H1 (cell line): Measurements from ENCODE around the gene ZNF830. TPM values are rescaled to one million over a fixed set of nuclear protein-coding genes. Genes with fewer than 3 reads are reported as not detected.

Experiments used
- CTCF ChIA-PET: fragments of 300-600 bp; sonication (Branson Sonifier 250); formaldehyde crosslinking; loops from one replicate; lab custom pipeline; 2021; ENCODE audit not compliant: partially characterized antibody; lab: Charles Lee
- POLR2A ChIA-PET: fragments of 300-600 bp; sonication (Branson Sonifier 250); formaldehyde crosslinking; loops from one replicate; lab custom pipeline; 2021; ENCODE audit warnings: inconsistent platforms; ENCODE audit not compliant: partially characterized antibody; lab: Charles Lee
- DNase-seq, 2 experiments: peaks; one replicate each; pipeline versions ENCODE4 v3.0.0 to v3.0.0-alpha.2; 2010 to 2022; ENCODE audit warnings: low spot score in 2 of 2, low read depth in 1 of 2, mixed read lengths in 1 of 2
- FAIRE-seq: peaks from 2 replicates; lab custom pipeline; 2011; peaks lifted over from hg19 to GRCh38; lab: Jason Lieb, UNC
- H2AFZ ChIP-seq: 2 replicates; pipeline ENCODE4 v1.8.1; 2012; ENCODE audit warnings: low read length, inconsistent platforms
- H2AK5ac ChIP-seq: 2 replicates; pipeline ENCODE4 v1.6.1; 2013; ENCODE audit warnings: low read depth, low read length
- H2BK120ac ChIP-seq: replicated peaks from 2 replicates; pipeline ENCODE3; 2013; ENCODE audit warnings: low read depth, low read length, inconsistent platforms
- H2BK12ac ChIP-seq: 2 replicates; pipeline ENCODE4 v1.6.1; 2013; ENCODE audit warnings: low read depth, low read length
- H2BK15ac ChIP-seq: 2 replicates; pipeline ENCODE4 v1.6.1; 2013; ENCODE audit warnings: low read length
- H2BK20ac ChIP-seq: 2 replicates; pipeline ENCODE4 v1.6.1; 2013; ENCODE audit warnings: low read length
- H2BK5ac ChIP-seq: 2 replicates; pipeline ENCODE4 v1.6.1; 2013; ENCODE audit warnings: low read depth, low read length
- H3K14ac ChIP-seq: 2 replicates; pipeline ENCODE4 v1.6.1; 2013; ENCODE audit warnings: inconsistent platforms; ENCODE audit not compliant: insufficient read length
- H3K18ac ChIP-seq: 2 replicates; pipeline ENCODE4 v1.6.1; 2013; ENCODE audit warnings: low read length; ENCODE audit errors: extremely low read depth
- H3K23ac ChIP-seq: 2 replicates; pipeline ENCODE4 v1.6.1; 2013; ENCODE audit warnings: inconsistent platforms; ENCODE audit not compliant: insufficient read length
- H3K23me2 ChIP-seq: 2 replicates; pipeline ENCODE4 v1.6.1; 2013; ENCODE audit warnings: low read depth, low read length
- H3K27ac ChIP-seq: 2 replicates; pipeline ENCODE4 v1.6.1; 2011; ENCODE audit warnings: low read depth, low read length, inconsistent platforms
- H3K27me3 ChIP-seq, 4 experiments: replicated peaks in 1 of 4; 1 replicate in 1 of 4; 2 replicates in 3 of 4; pipeline versions ENCODE4 v1.6.1 to v1.8.1; 2011 to 2013; ENCODE audit warnings: low read length in 3 of 4, mild to moderate bottlenecking in 3 of 4, inconsistent platforms in 2 of 4, mixed read lengths in 2 of 4, moderate library complexity in 1 of 4; ENCODE audit not compliant: control insufficient read depth in 3 of 4, insufficient read depth in 3 of 4; ENCODE audit errors: extremely low read depth in 1 of 4
- H3K36me3 ChIP-seq, 4 experiments: 2 replicates each; pipeline versions ENCODE4 v1.6.1 to v1.8.1; 2011 to 2013; ENCODE audit warnings: mild to moderate bottlenecking in 4 of 4, low read length in 3 of 4, moderate library complexity in 2 of 4, control low read depth in 1 of 4, inconsistent platforms in 1 of 4; ENCODE audit not compliant: insufficient read depth in 4 of 4, control insufficient read depth in 2 of 4
- H3K4ac ChIP-seq: replicated peaks from 2 replicates; pipeline ENCODE3; 2013; ENCODE audit warnings: low read length, low read depth, mixed read lengths, inconsistent platforms; ENCODE audit not compliant: insufficient read length
- H3K4me1 ChIP-seq, 4 experiments: replicated peaks in 1 of 4; 1 replicate in 1 of 4; 2 replicates in 3 of 4; pipeline versions ENCODE4 v1.6.1 to v1.8.1; 2011 to 2013; ENCODE audit warnings: low read length in 3 of 4, inconsistent platforms in 2 of 4, mixed read lengths in 1 of 4; ENCODE audit not compliant: insufficient read depth in 4 of 4, control insufficient read depth in 3 of 4
- H3K4me2 ChIP-seq, 2 experiments: 2 replicates each; pipeline versions ENCODE4 v1.6.1 to v1.8.1; 2011 to 2013; ENCODE audit warnings: low read depth in 2 of 2, low read length in 2 of 2, control low read depth in 1 of 2, inconsistent platforms in 1 of 2, mild to moderate bottlenecking in 1 of 2; ENCODE audit not compliant: insufficient read depth in 1 of 2
- H3K4me3 ChIP-seq, 4 experiments: fragments of 200-600, 300-600 bp in 1 of 4; sonication (generic), shearing (Covaris generic), sonication (Bioruptor Twin) in 1 of 4; 2 replicates each; pipeline versions ENCODE4 v1.5.1 to v1.8.1; 2011 to 2016; ENCODE audit warnings: low read length in 4 of 4, low read depth in 3 of 4, control low read depth in 2 of 4, inconsistent platforms in 2 of 4, mild to moderate bottlenecking in 2 of 4, mixed read lengths in 1 of 4, moderate library complexity in 1 of 4; ENCODE audit not compliant: insufficient read depth in 2 of 4; ENCODE audit errors: extremely low read depth in 1 of 4
- H3K56ac ChIP-seq: replicated peaks from 2 replicates; pipeline ENCODE3; 2013; ENCODE audit warnings: low read depth, mild to moderate bottlenecking, mixed read lengths, low read length, inconsistent platforms; ENCODE audit not compliant: insufficient read length
- H3K79me1 ChIP-seq: 2 replicates; pipeline ENCODE4 v1.6.1; 2013; ENCODE audit warnings: low read depth, low read length, control low read depth
- H3K79me2 ChIP-seq, 2 experiments: 2 replicates each; pipeline versions ENCODE4 v1.6.1 to v1.8.1; 2012 to 2013; ENCODE audit warnings: low read length in 2 of 2, mild to moderate bottlenecking in 2 of 2, inconsistent platforms in 1 of 2; ENCODE audit not compliant: insufficient read depth in 2 of 2, control insufficient read depth in 1 of 2
- H3K9ac ChIP-seq, 4 experiments: replicated peaks in 1 of 4; 1 replicate in 1 of 4; 2 replicates in 3 of 4; pipeline versions ENCODE4 v1.6.1 to v1.8.1; 2011 to 2013; ENCODE audit warnings: low read depth in 3 of 4, low read length in 3 of 4, control low read depth in 2 of 4, mild to moderate bottlenecking in 2 of 4, moderate library complexity in 2 of 4, inconsistent platforms in 1 of 4; ENCODE audit errors: extremely low read depth in 1 of 4
- H3K9me3 ChIP-seq, 2 experiments: 2 replicates each; pipeline versions ENCODE4 v1.6.1 to v1.8.1; 2012 to 2013; ENCODE audit warnings: mild to moderate bottlenecking in 2 of 2, moderate library complexity in 2 of 2, control low read depth in 1 of 2, inconsistent platforms in 1 of 2, low read depth in 1 of 2, low read length in 1 of 2, mixed read lengths in 1 of 2; ENCODE audit not compliant: insufficient read depth in 2 of 2
- H4K20me1 ChIP-seq, 2 experiments: replicated peaks in 1 of 2; 2 replicates each; pipeline versions ENCODE3 to v1.8.1; 2011 to 2013; ENCODE audit warnings: inconsistent platforms in 2 of 2, low read length in 2 of 2, mild to moderate bottlenecking in 1 of 2; ENCODE audit not compliant: insufficient read depth in 2 of 2, control insufficient read depth in 1 of 2
- H4K5ac ChIP-seq: 2 replicates; pipeline ENCODE4 v1.6.1; 2013; ENCODE audit warnings: low read length, low read depth, mixed read lengths, inconsistent platforms; ENCODE audit not compliant: insufficient read length
- H4K8ac ChIP-seq: 2 replicates; pipeline ENCODE4 v1.8.0; 2013; ENCODE audit warnings: mild to moderate bottlenecking, moderate library complexity, low read length, inconsistent platforms; ENCODE audit not compliant: insufficient read depth; ENCODE audit errors: extremely low read depth
- H4K91ac ChIP-seq: replicated peaks from 2 replicates; pipeline ENCODE3; 2013; ENCODE audit warnings: low read length, mixed read lengths, inconsistent platforms; ENCODE audit not compliant: insufficient read length
- PHF8 ChIP-seq: fragments of 200-600 bp; sonication (generic); conservative IDR thresholded peaks from 2 replicates; pipeline ENCODE4 v1.7.1; 2012; ENCODE audit warnings: low read depth, mild to moderate bottlenecking, inconsistent platforms, low read length, moderate library complexity
- SIX5 ChIP-seq: IDR thresholded peaks from 2 replicates; pipeline ENCODE4 v1.6.1; 2011; ENCODE audit warnings: mild to moderate bottlenecking, low read depth, low read length
- TCF12 ChIP-seq: IDR thresholded peaks from 2 replicates; pipeline ENCODE4 v1.6.1; 2011; ENCODE audit warnings: low read depth, mild to moderate bottlenecking, low read length
- WGBS, 2 experiments: shearing (Covaris generic) in 1 of 2; methylation state at CpG; one replicate each; pipeline versions ENCODE4 v1.1.6 to v1.1.7; 2013 to 2015; ENCODE audit warnings: low lambda C conversion rate in 2 of 2, mixed read lengths in 2 of 2, inconsistent platforms in 1 of 2, low coverage in 1 of 2, missing lambda C conversion rate in 1 of 2; ENCODE audit not compliant: insufficient replicate concordance in 2 of 2, insufficient coverage in 1 of 2, insufficient read length in 1 of 2; ENCODE audit errors: extremely low coverage in 1 of 2, missing lambda C conversion rate in 1 of 2; 5-methylcytosine and 5-hydroxymethylcytosine counted together
- polyA plus RNA-seq, 7 experiments: library from polyadenylated mRNA; depleted of rRNA in 3 of 7; stranded (reverse) in 5 of 7; unstranded in 2 of 7; fragments of >200 nt in 5 of 7; fragments of 200-250 nt in 2 of 7; gene quantifications; 1 replicate in 5 of 7; 2 replicates in 1 of 7; 4 replicates in 1 of 7; pipeline versions ENCODE4 v1.2.1 to v1.2.3, GENCODE V29; 2011 to 2013; ENCODE audit warnings: missing spikeins in 2 of 7, mixed read lengths in 2 of 7
- total RNA-seq: library from RNA; stranded (reverse); fragmentation: NEBNext Ultra II Directional; extraction: Animal tissue kit (Norgen Biotek cat#: 25700); gene quantifications from 2 replicates; pipeline ENCODE4 v1.2.1, GENCODE V29; 2021

Gene ZNF830
- total and polyA plus RNA-seq, 2 of the 8 experiments (the other 6 are each of a cell fraction or from before 2014, with no cell fraction given), result 4.2 to 19.9 TPM

GRCh38 chr17:34917381-34917780 is 44.0 kb upstream of the ZNF830 start:
- FAIRE-seq, result no peak
- H2AFZ ChIP-seq, result no peak overlapping the region
- H2BK20ac ChIP-seq, result no peak overlapping the region
- no peaks in the 10 kb centered on the region for H3K79me2 ChIP-seq
- H3K23me2 ChIP-seq, result no peaks in the 10 kb centered on the region
- no peak overlapping the region for H3K23ac ChIP-seq
- no peak overlapping the region for H4K5ac ChIP-seq
- CTCF ChIA-PET, result no interaction called here
- POLR2A ChIA-PET, result no interaction called here
- no peak overlapping the region for H3K14ac ChIP-seq
- H3K4me1 ChIP-seq, result peaks cover 0 to 3% (median 1%) of the 10 kb centered on the region in 4 experiments; a peak in 4 of 7 replicates
- H3K9me3 ChIP-seq, result no peaks in the 10 kb centered on the region
- no peak overlapping the region for H3K27ac ChIP-seq
- no peak overlapping the region for H3K18ac ChIP-seq
- no peaks in the 10 kb centered on the region for H3K79me1 ChIP-seq
- H4K8ac ChIP-seq, result no peak overlapping the region
- no peak overlapping the region for H3K4me3 ChIP-seq
- no peak overlapping the region for H2BK5ac ChIP-seq
- H2BK12ac ChIP-seq, result no peak overlapping the region
- H2BK120ac ChIP-seq, result no peak overlapping the region
- DNase-seq, result no peak
- no peak overlapping the region for H3K4ac ChIP-seq
- no peak overlapping the region for H3K4me2 ChIP-seq
- 84% methylated on average over 1 of the region's 1 CpG; no CpG with 5 or more reads in 1 of the 2 experiments for WGBS, 2 experiments
- H4K91ac ChIP-seq, result no peak overlapping the region
- H4K20me1 ChIP-seq, result no peaks in the 10 kb centered on the region
- no peak overlapping the region for H3K9ac ChIP-seq
- H2BK15ac ChIP-seq, result no peak overlapping the region
- no peak overlapping the region for H3K56ac ChIP-seq
- no peak overlapping the region for H2AK5ac ChIP-seq
- no peaks in the 10 kb centered on the region for H3K27me3 ChIP-seq
- no peaks in the 10 kb centered on the region for H3K36me3 ChIP-seq
- TF ChIP-seq PHF8 (no peak), SIX5 (no peak), TCF12 (no peak)
